NCI-H146 treated with DMSO at 0.1 percent for 48 hours (cell line): Measurements from ENCODE around the gene PTPRM.
A peak's percentile ranks its signal among the peaks of the same experiment; 100 is the strongest.

Experiments
- DNase-seq: peaks from one replicate; lab custom pipeline; 2025; ENCODE audit not compliant: unreplicated experiment; lab: John Stamatoyannopoulos, UW

PTPRM gene

DNA sequence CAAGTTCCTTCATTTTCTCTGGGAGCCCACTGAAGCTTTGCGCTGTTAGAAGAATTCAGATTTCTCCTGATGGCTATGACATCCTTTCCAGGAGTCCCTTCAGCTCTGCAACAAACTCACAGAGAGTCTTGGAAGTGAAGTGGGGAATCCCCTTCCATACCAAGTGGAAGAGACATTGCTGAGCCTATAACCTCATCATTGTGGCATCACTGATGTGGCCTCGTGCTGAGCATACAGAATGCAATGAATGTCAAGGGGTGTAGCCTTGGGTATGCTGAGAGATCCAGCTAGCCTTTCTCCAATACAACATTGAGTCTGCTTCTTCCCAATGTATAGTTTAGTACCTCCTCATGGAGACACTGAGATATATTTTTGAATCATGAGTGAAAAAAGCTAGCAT, 731.1 kb downstream of the PTPRM start:
- no peak for DNase-seq

DNA sequence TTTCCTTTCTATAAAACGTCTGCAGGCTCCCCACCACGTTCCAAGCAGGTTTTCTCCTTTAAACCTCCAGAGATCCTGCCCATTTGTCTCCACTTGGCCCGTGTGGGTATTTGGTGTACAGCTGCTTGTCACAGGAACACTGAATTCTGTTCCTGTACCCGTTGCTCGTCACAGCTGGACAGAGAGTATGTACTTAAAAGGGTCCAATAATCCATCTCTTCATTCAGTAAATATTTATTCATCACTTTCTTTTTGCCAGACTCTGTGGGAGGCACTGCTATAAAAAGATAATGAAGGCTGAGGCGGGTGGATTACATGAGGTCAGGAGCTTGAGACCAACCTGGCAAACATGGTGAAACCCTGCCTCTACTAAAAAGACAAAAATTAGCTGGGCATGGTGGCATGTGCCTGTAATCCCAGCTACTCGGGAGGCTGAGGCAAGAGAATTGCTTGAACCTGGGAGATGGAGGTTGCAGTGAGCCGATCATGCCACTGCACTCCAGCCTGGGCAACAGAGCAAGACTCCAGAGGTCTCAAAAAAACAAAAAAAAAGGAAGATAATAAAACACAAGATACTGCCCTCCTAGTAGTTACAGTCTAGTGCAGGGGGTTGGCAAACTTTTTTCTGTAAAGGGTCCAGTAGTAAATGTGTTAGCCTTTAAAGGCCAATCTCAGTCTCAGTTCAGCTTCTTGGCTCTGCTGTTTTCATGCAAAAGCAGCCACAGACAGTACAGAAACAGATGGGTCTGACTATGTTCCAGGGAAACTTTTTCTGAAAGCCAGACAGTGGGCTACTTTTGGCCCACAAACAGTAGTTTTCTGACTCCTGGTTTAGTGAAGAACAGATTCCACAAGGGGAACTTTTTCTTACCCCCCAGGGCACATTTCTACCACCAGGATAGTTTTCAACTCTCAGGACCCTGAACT, 732.2 kb downstream of the PTPRM start:
- peak; percentile 98 for DNase-seq

GRCh38 chr18:8300751-8301410, 733.8 kb downstream of the PTPRM start:
- no peak for DNase-seq

- peak; percentile 34 for DNase-seq
These were observed 734.5 kb downstream of the PTPRM start for GRCh38 chr18:8301427-8302172.

- DNase-seq, result no peak
These were observed 736.1 kb downstream of the PTPRM start for GRCh38 chr18:8303151-8303755.

DNA sequence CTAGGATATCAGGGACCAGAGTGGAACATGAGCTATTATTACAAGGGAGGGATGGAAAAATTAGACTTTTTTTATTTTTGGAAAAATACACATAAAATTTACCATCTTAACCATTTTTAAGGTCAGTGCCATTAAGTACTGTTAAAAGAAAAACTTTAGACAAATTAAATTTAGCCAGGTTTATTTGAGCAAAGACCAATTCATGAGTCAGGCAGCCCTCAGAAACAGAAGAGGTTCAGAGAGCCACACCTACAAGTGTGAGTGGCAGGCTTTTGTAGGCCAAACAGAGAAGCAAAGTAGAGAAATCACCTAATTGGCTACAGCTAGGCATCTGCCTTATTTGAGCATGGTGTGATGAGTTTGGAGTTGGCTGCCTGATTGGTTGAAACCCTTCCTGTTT, 740.8 kb downstream of the PTPRM start:
- no peak for DNase-seq

DNA sequence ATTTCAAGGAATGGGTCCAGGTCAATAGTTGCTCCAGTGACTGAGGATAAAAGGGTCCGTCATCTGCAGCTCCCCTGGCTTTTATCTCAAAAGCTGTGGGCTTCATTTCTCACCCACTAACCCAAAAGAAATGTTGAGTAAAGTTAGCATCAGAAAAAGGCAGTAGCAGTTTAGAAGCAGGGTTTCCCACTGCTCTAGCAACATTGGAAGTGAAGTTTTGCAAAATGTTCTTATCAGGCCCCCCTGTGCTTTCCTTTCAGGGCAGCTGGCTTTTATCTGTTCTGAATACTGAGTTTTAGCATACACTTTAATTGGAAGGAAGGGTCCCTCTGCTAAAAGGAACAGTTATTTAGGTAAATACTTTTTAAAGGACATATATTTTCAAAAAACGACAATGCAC, 745.9 kb downstream of the PTPRM start:
- no peak for DNase-seq

DNA sequence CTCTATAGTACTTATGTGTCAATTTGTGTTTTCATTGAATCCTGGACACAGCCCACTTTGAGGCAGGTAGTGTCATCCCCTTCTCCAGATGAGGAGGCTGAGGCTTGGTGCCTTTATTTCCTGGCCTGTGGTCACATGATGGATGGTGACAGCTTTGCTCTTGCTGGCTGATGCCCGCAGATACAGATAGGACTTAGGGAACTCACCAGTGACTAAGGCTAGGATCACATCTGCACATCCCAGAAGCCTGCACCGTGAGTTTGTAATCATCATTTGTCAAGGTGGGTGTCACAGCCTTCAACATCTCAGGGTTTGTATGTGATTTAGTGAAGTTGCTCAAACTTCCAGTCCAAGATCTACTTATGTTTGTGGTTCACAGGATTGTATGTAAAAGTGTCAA, 747.0 kb downstream of the PTPRM start:
- DNase-seq, result no peak

GRCh38 chr18:8319798-8320489, 752.8 kb downstream of the PTPRM start:
- no peak for DNase-seq

DNA sequence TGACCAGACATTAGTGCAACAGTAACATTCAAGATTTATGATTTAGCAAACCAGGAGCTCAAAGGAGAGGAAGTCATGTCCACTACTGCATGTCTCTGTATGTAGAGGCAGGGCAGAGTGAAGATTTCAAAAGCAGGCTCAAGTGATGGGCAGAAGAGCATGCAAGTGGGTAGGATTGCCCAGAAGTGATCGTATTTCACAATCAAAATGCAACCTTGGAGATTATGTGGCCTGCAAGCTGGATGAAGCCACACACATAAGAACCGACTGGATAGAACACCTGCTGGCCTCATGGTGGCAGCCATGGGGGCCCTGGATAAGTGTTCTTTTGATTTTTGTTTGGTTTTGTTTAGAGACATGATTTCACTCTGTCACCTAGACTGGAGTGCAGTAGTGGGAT, 755.4 kb downstream of the PTPRM start:
- peak; percentile 63 for DNase-seq

- DNase-seq, result no peak
These were observed 757.4 kb downstream of the PTPRM start for GRCh38 chr18:8324343-8325065.

GRCh38 chr18:8326763-8327394, 759.8 kb downstream of the PTPRM start:
- no peak for DNase-seq

- no peak for DNase-seq
These were observed 761.0 kb downstream of the PTPRM start for GRCh38 chr18:8328126-8328525.

DNA sequence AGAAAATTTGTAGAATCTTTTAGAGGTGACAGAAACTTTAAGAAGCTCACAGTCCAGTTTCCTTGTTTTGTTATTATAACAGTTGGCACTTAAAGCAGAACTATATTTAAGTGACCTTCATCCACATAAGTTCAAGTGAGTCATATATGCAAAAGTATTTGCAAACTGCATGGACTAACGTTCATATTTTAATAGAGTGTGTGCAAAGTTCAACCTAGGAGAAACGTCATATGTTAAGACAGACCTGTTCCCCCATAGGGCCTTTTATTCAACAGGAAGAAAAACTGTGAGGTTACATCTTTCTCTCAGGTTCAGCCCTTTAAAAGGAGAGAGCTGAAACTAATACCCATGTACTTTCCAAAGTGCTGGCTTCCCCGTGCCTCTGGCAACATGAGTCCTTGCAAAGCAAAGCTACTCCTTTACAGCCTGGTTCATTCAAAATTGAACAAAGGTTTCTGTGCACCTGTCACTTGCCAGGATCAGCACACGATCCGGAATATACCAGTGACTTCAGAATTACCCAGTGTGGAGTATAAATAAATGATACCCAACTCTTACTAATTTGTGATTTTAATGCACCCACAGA, 762.2 kb downstream of the PTPRM start:
- peak; percentile 42 for DNase-seq

DNA sequence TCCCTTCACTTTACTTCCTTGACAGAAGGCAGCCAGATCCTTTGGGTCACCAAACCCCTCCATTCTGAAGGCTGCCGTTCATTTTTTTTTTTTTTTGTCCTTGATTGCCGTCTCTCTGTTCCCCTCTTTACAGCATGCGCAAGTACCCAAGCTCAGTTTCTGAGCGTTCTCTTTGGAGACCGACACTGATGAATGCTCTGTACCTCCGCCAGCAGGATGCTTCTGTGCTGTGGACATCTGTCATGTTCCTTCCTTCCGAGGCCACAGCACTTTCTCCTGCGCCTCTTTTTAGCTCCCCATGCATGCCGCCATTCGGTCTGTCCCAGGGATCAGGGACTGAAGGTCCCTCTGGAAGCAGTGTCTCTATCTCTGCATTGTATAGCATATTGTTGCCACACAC, 763.5 kb downstream of the PTPRM start:
- DNase-seq, result no peak

GRCh38 chr18:8332286-8332685, 765.2 kb downstream of the PTPRM start:
- DNase-seq, result no peak

- DNase-seq, result no peak
These were observed 766.8 kb downstream of the PTPRM start for GRCh38 chr18:8333961-8334360.

DNA sequence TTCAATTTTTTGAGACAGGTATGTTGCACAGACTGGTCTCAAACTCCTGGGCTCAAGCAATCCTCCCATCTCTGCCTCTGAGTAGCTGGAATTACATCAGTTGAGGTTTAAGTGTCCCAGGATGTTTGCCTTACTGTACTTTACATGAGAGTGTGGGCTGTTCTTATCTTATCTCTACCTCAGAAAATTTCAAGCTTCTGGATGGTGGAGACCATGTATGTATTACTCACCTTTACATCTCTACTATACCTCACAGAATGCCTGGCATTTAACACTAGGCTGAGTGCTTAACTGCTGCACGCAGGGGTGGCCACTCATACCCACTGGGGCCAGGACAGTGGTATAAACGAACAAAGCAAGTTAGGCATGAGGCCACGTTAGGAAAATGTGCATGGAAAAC, 770.1 kb downstream of the PTPRM start:
- no peak for DNase-seq

DNA sequence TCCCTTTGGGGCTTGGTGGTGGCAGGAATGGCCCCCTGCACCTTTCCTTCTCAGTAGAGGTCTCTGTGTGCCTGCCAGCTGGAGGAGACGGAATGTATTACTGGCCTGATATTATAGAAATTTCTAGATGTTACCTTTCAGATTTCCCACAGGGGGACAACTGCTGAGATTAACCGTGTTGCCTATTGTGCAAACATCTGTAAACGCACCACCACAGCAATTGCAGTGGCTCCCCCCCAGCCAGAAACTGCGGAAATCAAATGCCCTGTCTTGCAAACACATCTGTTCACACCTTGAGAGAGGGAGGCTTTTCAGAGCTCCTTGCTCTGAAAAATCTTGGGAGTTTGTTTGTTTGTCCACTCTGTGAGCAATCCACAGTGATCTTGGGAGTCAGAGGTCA, 772.1 kb downstream of the PTPRM start:
- DNase-seq, result no peak
